GM23338 (cell line): ENCODE data around the gene TPGS2. TPM values are rescaled to one million over a fixed set of nuclear protein-coding genes. Genes with fewer than 3 reads are reported as not detected.

Experiments used
- ATAC-seq: fragments of 200-7000 bp; cut with Tn5 transposase; 3 replicates; pipeline ENCODE4 v1.9.1; 2020
- DNase-seq: peaks from one replicate; pipeline ENCODE4 v3.0.0-alpha.2; 2015; ENCODE audit warnings: low spot score
- H2AFZ ChIP-seq: fragments of 200-600 bp; sonication (generic); 2 replicates; pipeline ENCODE4 v1.8.0; 2016; ENCODE audit warnings: antibody characterized with exemption, mild to moderate bottlenecking, moderate library complexity
- H3F3A ChIP-seq: fragments of 200-600 bp; sonication (generic); replicated peaks from 2 replicates; pipeline ENCODE4 v1.8.0; 2017; ENCODE audit warnings: antibody characterized with exemption, mixed run types, low read depth
- H3K27ac ChIP-seq: fragments of 200-600 bp; sonication (generic); 2 replicates; pipeline ENCODE4 v1.6.1; 2016; ENCODE audit warnings: low read depth
- H3K27me3 ChIP-seq: fragments of 200-600 bp; sonication (generic); 2 replicates; pipeline ENCODE4 v1.8.0; 2016; ENCODE audit warnings: mild to moderate bottlenecking, mixed run types, moderate library complexity; ENCODE audit not compliant: insufficient read depth
- H3K36me3 ChIP-seq: fragments of 200-600 bp; sonication (generic); 2 replicates; pipeline ENCODE4 v1.8.0; 2016; ENCODE audit warnings: mild to moderate bottlenecking; ENCODE audit not compliant: insufficient read depth
- H3K4me1 ChIP-seq: fragments of 200-600 bp; sonication (generic); 2 replicates; pipeline ENCODE4 v1.8.0; 2016; ENCODE audit warnings: mild to moderate bottlenecking, moderate library complexity; ENCODE audit not compliant: insufficient read depth
- H3K4me2 ChIP-seq: fragments of 200-600 bp; sonication (generic); 2 replicates; pipeline ENCODE4 v1.7.1; 2017; ENCODE audit warnings: mixed run types
- H3K4me3 ChIP-seq: fragments of 200-600 bp; sonication (generic); 2 replicates; pipeline ENCODE4 v1.6.1; 2016; ENCODE audit warnings: mixed run types
- H3K79me2 ChIP-seq: fragments of 200-600 bp; sonication (generic); replicated peaks from 2 replicates; pipeline ENCODE4 v1.8.0; 2017; ENCODE audit warnings: mild to moderate bottlenecking; ENCODE audit not compliant: insufficient read depth
- H3K9me2 ChIP-seq: fragments of 200-600 bp; sonication (generic); 2 replicates; pipeline ENCODE4 v1.8.0; 2017; ENCODE audit not compliant: insufficient read depth
- H4K20me1 ChIP-seq: fragments of 200-600 bp; sonication (generic); replicated peaks from 2 replicates; pipeline ENCODE4 v1.8.0; 2017; ENCODE audit warnings: mild to moderate bottlenecking; ENCODE audit not compliant: insufficient read depth
- H3K27ac Mint-ChIP-seq: 2 replicates; pipeline ENCODE4 v1.8.0; 2020; ENCODE audit warnings: inconsistent platforms, mild to moderate bottlenecking, moderate library complexity, mixed read lengths
- H3K27me3 Mint-ChIP-seq: 3 replicates; pipeline ENCODE4 v1.8.0; 2022; ENCODE audit warnings: low read depth, mild to moderate bottlenecking, moderate library complexity, mixed read lengths, inconsistent platforms; ENCODE audit not compliant: insufficient read depth, poor library complexity
- H3K36me3 Mint-ChIP-seq: 3 replicates; pipeline ENCODE4 v1.8.0; 2021; ENCODE audit warnings: low read depth, mild to moderate bottlenecking, inconsistent platforms, moderate library complexity, mixed read lengths
- H3K4me1 Mint-ChIP-seq: 3 replicates; pipeline ENCODE4 v1.8.0; 2020; ENCODE audit warnings: mild to moderate bottlenecking, inconsistent platforms, mixed read lengths
- H3K4me3 Mint-ChIP-seq: 3 replicates; pipeline ENCODE4 v1.8.0; 2021; ENCODE audit warnings: moderate library complexity, mild to moderate bottlenecking, inconsistent platforms, mixed read lengths
- H3K9me3 Mint-ChIP-seq: 3 replicates; pipeline ENCODE4 v1.8.0; 2020; ENCODE audit warnings: moderate library complexity, mild to moderate bottlenecking, inconsistent platforms, mixed read lengths
- CREB1 ChIP-seq: fragments of 250-450 bp; sonication (Bioruptor Pico); IDR thresholded peaks from 2 replicates; pipeline ENCODE4 v1.5.0; 2020; ENCODE audit warnings: low read depth, mild to moderate bottlenecking, moderate library complexity
- ETS1 ChIP-seq: IDR thresholded peaks from 2 replicates; pipeline ENCODE4 v1.6.1; 2016; ENCODE audit warnings: antibody characterized with exemption
- EZH2 ChIP-seq: fragments of 200-600 bp; sonication (generic); IDR thresholded peaks from one replicate; pipeline ENCODE4 v1.8.0; 2017; ENCODE audit warnings: antibody characterized with exemption, mild to moderate bottlenecking, low read depth; ENCODE audit not compliant: unreplicated experiment
- JUNB ChIP-seq: IDR thresholded peaks from one replicate; pipeline ENCODE4 v1.6.1; 2016; ENCODE audit warnings: antibody characterized with exemption; ENCODE audit not compliant: unreplicated experiment
- NANOG ChIP-seq: IDR thresholded peaks from 2 replicates; pipeline ENCODE4 v1.6.1; 2016; ENCODE audit warnings: antibody characterized with exemption, borderline replicate concordance
- POLR2AphosphoS5 ChIP-seq: IDR thresholded peaks from 2 replicates; pipeline ENCODE4 v1.6.1; 2016; ENCODE audit warnings: antibody characterized with exemption, low read depth
- REST ChIP-seq: IDR thresholded peaks from one replicate; pipeline ENCODE4 v1.6.1; 2018; ENCODE audit warnings: antibody characterized with exemption; ENCODE audit not compliant: unreplicated experiment
- STAT1 ChIP-seq: IDR thresholded peaks from one replicate; pipeline ENCODE4 v1.6.1; 2016; ENCODE audit warnings: antibody characterized with exemption; ENCODE audit not compliant: unreplicated experiment
- ZNF114 ChIP-seq: fragments of 250-450 bp; sonication (Bioruptor Pico); IDR thresholded peaks from 2 replicates; pipeline ENCODE4 v1.5.0; 2020; ENCODE audit warnings: mild to moderate bottlenecking, moderate library complexity
- ZNF331 ChIP-seq: fragments of 250-450 bp; sonication (Bioruptor Pico); IDR thresholded peaks from 2 replicates; pipeline ENCODE4 v1.5.0; 2020; ENCODE audit warnings: low read depth, mild to moderate bottlenecking, moderate library complexity
- ZNF462 ChIP-seq: fragments of 250-450 bp; sonication (Bioruptor Pico); IDR thresholded peaks from 2 replicates; pipeline ENCODE4 v1.5.0; 2020; ENCODE audit warnings: mild to moderate bottlenecking, moderate library complexity
- polyA plus RNA-seq: library from polyadenylated mRNA; unstranded; fragments of >200 nt; fragmentation: Nextera tagmentation; extraction: Ambion mirVana; gene quantifications from 2 replicates; pipeline ENCODE4 v1.2.1, GENCODE V29; 2016
- total RNA-seq: library from RNA; depleted of rRNA; stranded (reverse); fragments of >200 nt; shearing (Covaris generic); gene quantifications from 2 replicates; pipeline ENCODE4 v1.2.3, GENCODE V29; 2014
- TF ChIP-seq, protein P1 (sequence below), 2 experiments: fragments of 200-600 bp in 1 of 2; sonication (generic) in 1 of 2; conservative IDR thresholded peaks; 2 replicates each; pipeline versions ENCODE4 v1.5.1 to v1.6.1; 2016 to 2017; ENCODE audit warnings: antibody characterized with exemption in 2 of 2, low read depth in 2 of 2, mild to moderate bottlenecking in 2 of 2, moderate library complexity in 1 of 2

The TPGS2 gene
- total and polyA plus RNA-seq, 2 experiments from 2014 or later, result 136 to 167 TPM

- no peak for TF ChIP-seq ETS1
Measured at GRCh38 chr18:36814994-36815393, 13.8 kb downstream of the TPGS2 start (continued).

- no peaks in the 10 kb centered on the region for H3K9me3 Mint-ChIP-seq
- H3F3A ChIP-seq, result no peaks in the 10 kb centered on the region
- H3K4me3 ChIP-seq, result no peak overlapping the region
- no peak overlapping the region for H2AFZ ChIP-seq
- peaks cover 15% of the 10 kb centered on the region; the same call in 1 of the 2 replicates for H3K36me3 ChIP-seq
- peaks cover 23% of the 10 kb centered on the region for H4K20me1 ChIP-seq
- H3K79me2 ChIP-seq, result no peaks in the 10 kb centered on the region
- H3K27ac Mint-ChIP-seq, result no peak overlapping the region
- no peaks in the 10 kb centered on the region for H3K9me2 ChIP-seq
- peaks cover 1% of the 10 kb centered on the region for H3K27me3 Mint-ChIP-seq
- ATAC-seq, result no peak
- H3K4me1 Mint-ChIP-seq, result no peaks in the 10 kb centered on the region; the same call in 2 of the 3 replicates
- H3K4me1 ChIP-seq, result no peaks in the 10 kb centered on the region
- H3K27ac ChIP-seq, result no peak overlapping the region
- no peaks in the 10 kb centered on the region for H3K27me3 ChIP-seq
- DNase-seq, result no peak
- no peak overlapping the region for H3K4me3 Mint-ChIP-seq
- no peak overlapping the region for H3K4me2 ChIP-seq
- H3K36me3 Mint-ChIP-seq, result peaks cover 28% of the 10 kb centered on the region
- TF ChIP-seq ZNF462 (CRISPR knock-in tag) (no peak), REST (no peak), JUNB (no peak), NANOG (no peak), ZNF114 (CRISPR knock-in tag) (no peak), STAT1 (no peak), ETS1 (no peak), ZNF331 (no peak), CREB1 (no peak), EZH2 (no peak), POLR2AphosphoS5 (no peak)
- TF ChIP-seq, protein P1, sequence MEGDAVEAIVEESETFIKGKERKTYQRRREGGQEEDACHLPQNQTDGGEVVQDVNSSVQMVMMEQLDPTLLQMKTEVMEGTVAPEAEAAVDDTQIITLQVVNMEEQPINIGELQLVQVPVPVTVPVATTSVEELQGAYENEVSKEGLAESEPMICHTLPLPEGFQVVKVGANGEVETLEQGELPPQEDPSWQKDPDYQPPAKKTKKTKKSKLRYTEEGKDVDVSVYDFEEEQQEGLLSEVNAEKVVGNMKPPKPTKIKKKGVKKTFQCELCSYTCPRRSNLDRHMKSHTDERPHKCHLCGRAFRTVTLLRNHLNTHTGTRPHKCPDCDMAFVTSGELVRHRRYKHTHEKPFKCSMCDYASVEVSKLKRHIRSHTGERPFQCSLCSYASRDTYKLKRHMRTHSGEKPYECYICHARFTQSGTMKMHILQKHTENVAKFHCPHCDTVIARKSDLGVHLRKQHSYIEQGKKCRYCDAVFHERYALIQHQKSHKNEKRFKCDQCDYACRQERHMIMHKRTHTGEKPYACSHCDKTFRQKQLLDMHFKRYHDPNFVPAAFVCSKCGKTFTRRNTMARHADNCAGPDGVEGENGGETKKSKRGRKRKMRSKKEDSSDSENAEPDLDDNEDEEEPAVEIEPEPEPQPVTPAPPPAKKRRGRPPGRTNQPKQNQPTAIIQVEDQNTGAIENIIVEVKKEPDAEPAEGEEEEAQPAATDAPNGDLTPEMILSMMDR (conservative IDR thresholded peaks at IDR 0.05; ENCODE audit: low read depth in 2 of 2), result no peak
Measured at GRCh38 chr18:36813824-36814223, 15.0 kb downstream of the TPGS2 start.
